IMR-90 (cell line): ENCODE measurements around the gene FAM110D. TPM values are rescaled to one million over a fixed set of nuclear protein-coding genes. Genes with fewer than 3 reads are reported as not detected.

ENCODE experiments used
- ATAC-seq: fragments of 200-7000 bp; cut with Tn5 transposase; 2 replicates; pipeline ENCODE4 v1.9.1; 2020; ENCODE audit warnings: low read depth, mild to moderate bottlenecking, moderate library complexity
- BruUV-seq: library from RNA; stranded (reverse); fragments of 400-500 nt; replicated peaks from 2 replicates; lab custom pipeline; 2021; lab: Mats Ljungman, UMichigan
- CTCF ChIA-PET: fragments of 300-600 bp; formaldehyde crosslinking; extraction: SDS; loops from one replicate; lab custom pipeline; 2021; ENCODE audit warnings: antibody characterized with exemption; lab: Yijun Ruan, JAX
- POLR2A ChIA-PET: fragments of 300-600 bp; sonication (Branson Sonifier 250); formaldehyde crosslinking; loops from one replicate; lab custom pipeline; 2022; ENCODE audit warnings: antibody characterized with exemption; ENCODE audit not compliant: unreplicated experiment; lab: Charles Lee
- DNase-seq: peaks from one replicate; pipeline ENCODE4 v3.0.0; 2013
- H2AFZ ChIP-seq: replicated peaks from 2 replicates; pipeline ENCODE3; 2013; ENCODE audit warnings: low read length, mild to moderate bottlenecking; ENCODE audit not compliant: poor library complexity
- H2AK5ac ChIP-seq: 2 replicates; pipeline ENCODE4 v1.6.1; 2013; ENCODE audit warnings: low read depth, low read length, inconsistent platforms
- H2AK9ac ChIP-seq: replicated peaks from 2 replicates; pipeline ENCODE3; 2013; ENCODE audit warnings: mild to moderate bottlenecking, low read depth, low read length, moderate library complexity; ENCODE audit not compliant: poor library complexity
- H2BK120ac ChIP-seq: 2 replicates; pipeline ENCODE4 v1.6.1; 2013; ENCODE audit warnings: low read depth, low read length, inconsistent platforms
- H2BK15ac ChIP-seq: 3 replicates; pipeline ENCODE4 v1.6.1; 2013; ENCODE audit warnings: low read depth, low read length, inconsistent platforms
- H2BK20ac ChIP-seq: 2 replicates; pipeline ENCODE4 v1.6.1; 2013; ENCODE audit warnings: low read depth, mild to moderate bottlenecking, inconsistent platforms, low read length, moderate library complexity
- H2BK5ac ChIP-seq: 2 replicates; pipeline ENCODE4 v1.6.1; 2013; ENCODE audit warnings: mild to moderate bottlenecking, low read depth, low read length, inconsistent platforms; ENCODE audit not compliant: poor library complexity, severe bottlenecking
- H3K14ac ChIP-seq: replicated peaks from 2 replicates; pipeline ENCODE4 v1.6.1; 2013; ENCODE audit warnings: low read depth, low read length, inconsistent platforms
- H3K18ac ChIP-seq: 2 replicates; pipeline ENCODE4 v1.6.1; 2013; ENCODE audit warnings: low read depth, low read length, control low read depth
- H3K23ac ChIP-seq: 2 replicates; pipeline ENCODE4 v1.6.1; 2013; ENCODE audit warnings: low read depth, low read length, inconsistent platforms
- H3K27ac ChIP-seq: 2 replicates; pipeline ENCODE4 v1.5.1; 2013; ENCODE audit warnings: mild to moderate bottlenecking, control low read depth, low read length; ENCODE audit not compliant: insufficient read depth
- H3K27me3 ChIP-seq: 2 replicates; pipeline ENCODE4 v1.6.1; 2013; ENCODE audit warnings: low read length; ENCODE audit not compliant: control insufficient read depth, insufficient read depth
- H3K36me3 ChIP-seq: 2 replicates; pipeline ENCODE4 v1.6.1; 2013; ENCODE audit warnings: low read length, mixed read lengths; ENCODE audit not compliant: control insufficient read depth, insufficient read depth
- H3K4ac ChIP-seq: 2 replicates; pipeline ENCODE4 v1.6.1; 2013; ENCODE audit warnings: low read depth, low read length, inconsistent platforms
- H3K4me1 ChIP-seq: 2 replicates; pipeline ENCODE4 v1.6.1; 2013; ENCODE audit warnings: low read length, mixed read lengths; ENCODE audit not compliant: control insufficient read depth, insufficient read depth
- H3K4me2 ChIP-seq: 2 replicates; pipeline ENCODE4 v1.6.1; 2013; ENCODE audit warnings: low read depth, mild to moderate bottlenecking, control low read depth, low read length, moderate library complexity
- H3K4me3 ChIP-seq: 2 replicates; pipeline ENCODE4 v1.5.1; 2013; ENCODE audit warnings: low read depth, mild to moderate bottlenecking, control low read depth, low read length, moderate library complexity; ENCODE audit not compliant: insufficient read depth
- H3K56ac ChIP-seq: 2 replicates; pipeline ENCODE4 v1.6.1; 2013; ENCODE audit warnings: low read length, inconsistent platforms; ENCODE audit not compliant: insufficient read depth; ENCODE audit errors: extremely low read depth
- H3K79me1 ChIP-seq, 2 experiments: 2 replicates each; pipeline ENCODE4 v1.6.1; 2013; ENCODE audit warnings: low read length in 2 of 2, inconsistent platforms in 1 of 2, low read depth in 1 of 2
- H3K9ac ChIP-seq: 2 replicates; pipeline ENCODE4 v1.6.1; 2013; ENCODE audit warnings: low read depth, low read length, control low read depth
- H3K9me1 ChIP-seq: 2 replicates; pipeline ENCODE4 v1.6.1; 2013; ENCODE audit warnings: low read length, inconsistent platforms; ENCODE audit not compliant: insufficient read depth
- H3K9me3 ChIP-seq: 2 replicates; pipeline ENCODE4 v1.6.1; 2013; ENCODE audit warnings: low read length; ENCODE audit not compliant: control insufficient read depth, insufficient read depth
- H4K20me1 ChIP-seq: 2 replicates; pipeline ENCODE4 v1.6.1; 2013; ENCODE audit warnings: low read length, inconsistent platforms; ENCODE audit not compliant: insufficient read depth
- H4K5ac ChIP-seq: 2 replicates; pipeline ENCODE4 v1.6.1; 2013; ENCODE audit warnings: mild to moderate bottlenecking, low read depth, low read length, control low read depth
- H4K8ac ChIP-seq, 2 experiments: 2 replicates each; pipeline ENCODE4 v1.6.1; 2013; ENCODE audit warnings: low read depth in 2 of 2, low read length in 2 of 2, control low read depth in 1 of 2, inconsistent platforms in 1 of 2
- H4K91ac ChIP-seq: 2 replicates; pipeline ENCODE4 v1.6.1; 2013; ENCODE audit warnings: low read depth, low read length, inconsistent platforms; ENCODE audit not compliant: insufficient read depth
- BHLHE40 ChIP-seq: fragments of 150-350 bp; IDR thresholded peaks from 2 replicates; pipeline ENCODE4 v1.6.1; 2016; ENCODE audit warnings: mild to moderate bottlenecking, low read depth, low read length
- CEBPB ChIP-seq: IDR thresholded peaks from 2 replicates; pipeline ENCODE4 v1.6.1; 2012; ENCODE audit warnings: low read depth, low read length, improper control_type of control experiment
- FOS ChIP-seq: fragments of 150-350 bp; IDR thresholded peaks from 2 replicates; pipeline ENCODE4 v1.6.1; 2016; ENCODE audit warnings: low read depth, low read length
- MXI1 ChIP-seq: IDR thresholded peaks from 2 replicates; pipeline ENCODE4 v1.6.1; 2012; ENCODE audit warnings: low read depth, mild to moderate bottlenecking, low read length, moderate library complexity, borderline replicate concordance
- RFX5 ChIP-seq: IDR thresholded peaks from 2 replicates; pipeline ENCODE4 v1.8.0; 2012; ENCODE audit warnings: low read depth, mild to moderate bottlenecking, low read length, moderate library complexity
- WGBS, 2 experiments: methylation state at CpG; one replicate each; pipeline versions ENCODE4 v1.1.5 to v1.1.7; 2013; ENCODE audit warnings: missing lambda C conversion rate in 2 of 2; ENCODE audit not compliant: insufficient read length in 1 of 2; ENCODE audit errors: extremely low coverage in 2 of 2; 5-methylcytosine and 5-hydroxymethylcytosine counted together
- dilution Hi-C: fragments of 300-500 bp; cut with HindIII; formaldehyde crosslinking; loops from one replicate; pipeline ENCODE4 v1.14.3; 2018; ENCODE audit warnings: low sequenced_read_pairs; ENCODE audit not compliant: unreplicated experiment
- in situ Hi-C: fragments of 300-500 bp; cut with MboI; formaldehyde crosslinking; loops from 3 replicates; pipeline ENCODE4 v1.14.3; 2019; ENCODE audit warnings: low sequenced_read_pairs, inconsistent platforms, mixed read lengths
- intact Hi-C: fragments of 100-400 bp; cut with micrococcal nuclease; formaldehyde crosslinking; loops from 2 replicates; pipeline ENCODE4 v1.10.0; 2022
- polyA plus RNA-seq, 3 experiments: library from polyadenylated mRNA; depleted of rRNA; stranded (reverse); fragments of >200 nt; gene quantifications; 2 replicates each; pipeline ENCODE4 v1.2.3, GENCODE V29; 2012; ENCODE audit warnings: low replicate concordance in 1 of 3
- total RNA-seq: library from RNA; depleted of rRNA; stranded (reverse); fragments of >200 nt; gene quantifications from 2 replicates; pipeline ENCODE4 v1.2.3, GENCODE V29; 2012
- TF ChIP-seq, protein P1 (sequence below): fragments of 150-350 bp; IDR thresholded peaks from 2 replicates; pipeline ENCODE4 v1.6.1; 2017; ENCODE audit warnings: mild to moderate bottlenecking, antibody characterized with exemption, low read length, low read depth

FAM110D gene
- total and polyA plus RNA-seq, 2 of the 4 experiments (the other 2 are of a cell fraction) = not detected

DNA sequence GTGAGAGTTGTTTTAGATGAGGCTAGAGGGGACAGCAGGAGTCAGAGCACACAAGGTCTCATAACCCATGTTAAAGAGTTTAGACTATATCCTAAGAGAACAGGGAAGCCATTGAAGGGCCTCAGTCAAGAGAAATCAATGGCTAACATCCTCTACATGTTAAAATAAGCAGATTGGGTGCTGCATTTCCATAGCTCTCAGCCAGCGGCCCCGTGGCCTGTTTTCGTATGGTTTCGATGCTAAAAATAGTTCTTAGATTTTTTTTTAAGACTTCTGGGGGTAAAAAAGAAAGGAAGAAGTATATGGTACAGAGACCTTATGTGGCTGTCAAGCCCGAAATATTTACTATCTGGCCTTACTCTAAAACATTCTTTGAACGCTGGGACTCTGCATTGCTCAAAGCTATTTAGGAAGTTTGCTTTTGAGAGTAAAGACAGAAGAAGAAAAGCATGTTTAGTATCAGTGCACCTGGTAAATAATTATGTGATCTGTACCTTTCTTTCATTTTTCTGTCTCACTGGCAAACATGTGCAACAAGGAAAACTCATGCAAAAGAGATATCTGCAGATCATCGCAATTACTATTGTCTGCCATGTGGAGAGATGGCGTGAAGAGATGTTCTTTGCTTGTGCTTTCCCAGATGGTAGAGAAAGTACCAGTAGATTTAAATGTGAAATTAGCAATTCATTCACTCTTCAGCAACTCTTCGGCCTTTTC, 38.8 kb upstream of the FAM110D start (continued):
- TF ChIP-seq MXI1 = no peak

DNA sequence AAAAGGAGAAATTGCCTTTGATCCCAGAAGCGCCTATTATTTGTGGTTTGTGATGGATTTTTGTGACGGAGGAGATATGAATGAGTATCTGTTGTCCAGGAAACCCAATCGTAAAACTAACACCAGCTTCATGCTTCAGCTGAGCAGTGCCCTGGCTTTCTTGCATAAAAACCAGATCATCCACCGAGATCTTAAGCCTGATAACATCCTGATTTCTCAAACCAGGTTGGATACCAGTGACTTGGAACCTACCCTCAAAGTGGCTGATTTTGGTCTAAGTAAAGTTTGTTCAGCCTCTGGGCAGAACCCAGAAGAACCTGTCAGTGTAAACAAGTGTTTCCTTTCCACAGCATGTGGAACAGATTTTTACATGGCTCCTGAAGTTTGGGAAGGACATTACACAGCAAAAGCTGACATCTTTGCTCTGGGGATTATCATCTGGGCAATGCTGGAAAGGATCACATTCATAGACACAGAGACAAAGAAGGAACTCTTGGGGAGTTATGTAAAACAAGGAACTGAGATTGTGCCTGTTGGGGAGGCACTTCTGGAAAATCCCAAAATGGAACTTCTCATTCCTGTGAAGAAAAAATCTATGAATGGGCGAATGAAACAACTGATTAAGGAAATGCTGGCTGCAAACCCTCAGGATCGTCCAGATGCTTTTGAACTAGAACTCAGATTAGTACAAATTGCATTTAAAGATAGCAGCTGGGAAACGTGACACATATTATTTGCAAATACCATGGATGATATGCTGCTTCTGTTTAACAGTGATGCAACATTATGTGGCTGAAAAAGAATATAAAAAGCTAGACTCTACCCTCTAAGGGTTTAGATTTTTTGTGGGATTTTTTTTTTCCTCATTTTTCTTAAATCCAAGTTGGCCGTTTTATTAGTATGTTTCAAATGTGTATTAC, 36.8 kb upstream of the FAM110D start:
- H3K4ac ChIP-seq = no peak overlapping the region
- H4K91ac ChIP-seq = no peak overlapping the region
- no peak overlapping the region for H4K8ac ChIP-seq
- H3K4me1 ChIP-seq = no peaks in the 10 kb centered on the region
- no peaks in the 10 kb centered on the region for H3K27me3 ChIP-seq
- no peak overlapping the region for H2BK20ac ChIP-seq
- dilution Hi-C loops (no loop called here), intact Hi-C loops (no loop called here), in situ Hi-C loops (no loop called here)
- no peak overlapping the region for H2BK5ac ChIP-seq
- ChIA-PET CTCF (interaction anchor here (0.5 to 1.1 kb wide), 2 partner anchors 48 to 774 kb away, joined by 4 to 5 read pairs; partner anchors contain the start of gene ZNF593), POLR2A (no interaction called here)
- H3K36me3 ChIP-seq = peaks cover 6% of the 10 kb centered on the region
- H2AK5ac ChIP-seq = no peak overlapping the region
- ATAC-seq = no peak
- H3K79me1 ChIP-seq = no peaks in the 10 kb centered on the region; a peak in 1 of 4 replicates
- WGBS, 2 experiments = no CpG with 5 or more reads among the region's 8 CpGs
- H3K18ac ChIP-seq = no peak overlapping the region
- no peaks in the 10 kb centered on the region for H3K9me3 ChIP-seq
- no peaks in the 10 kb centered on the region for H4K20me1 ChIP-seq
- no peak overlapping the region for H3K23ac ChIP-seq
- H2BK15ac ChIP-seq = no peak overlapping the region
- H2AFZ ChIP-seq = no peak overlapping the region
- no peak overlapping the region for H2AK9ac ChIP-seq
- H3K9ac ChIP-seq = no peak overlapping the region
- no peak overlapping the region for H3K27ac ChIP-seq
- no peak overlapping the region for H4K5ac ChIP-seq
- TF ChIP-seq CEBPB (peak; percentile 59), BHLHE40 (no peak), RFX5 (no peak), FOS (no peak)
- TF ChIP-seq, protein P1, sequence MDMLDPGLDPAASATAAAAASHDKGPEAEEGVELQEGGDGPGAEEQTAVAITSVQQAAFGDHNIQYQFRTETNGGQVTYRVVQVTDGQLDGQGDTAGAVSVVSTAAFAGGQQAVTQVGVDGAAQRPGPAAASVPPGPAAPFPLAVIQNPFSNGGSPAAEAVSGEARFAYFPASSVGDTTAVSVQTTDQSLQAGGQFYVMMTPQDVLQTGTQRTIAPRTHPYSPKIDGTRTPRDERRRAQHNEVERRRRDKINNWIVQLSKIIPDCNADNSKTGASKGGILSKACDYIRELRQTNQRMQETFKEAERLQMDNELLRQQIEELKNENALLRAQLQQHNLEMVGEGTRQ = no peak
- H3K4me2 ChIP-seq = no peak overlapping the region
- H3K9me1 ChIP-seq = peaks cover 3% of the 10 kb centered on the region; the same call in 1 of the 2 replicates
- H3K4me3 ChIP-seq = no peak overlapping the region
- H3K56ac ChIP-seq = no peak overlapping the region
- no peak overlapping the region for H3K14ac ChIP-seq
- no peak overlapping the region for H2BK120ac ChIP-seq
- no peak for DNase-seq
- no TSS peak for BruUV-seq
